Esophagus squamous epithelium (tissue), 5 donors: Measurements from ENCODE around the gene ASB2. TPM values are rescaled to one million over a fixed set of nuclear protein-coding genes. Genes with fewer than 3 reads are reported as not detected.

Source experiments
- DNase-seq: peaks from one replicate; lab custom pipeline; 2025; lab: John Stamatoyannopoulos, UW
- H3K27ac ChIP-seq, 4 donors: fragments of 200-600 bp; sonication (generic); one replicate each; pipeline ENCODE4 v1.5.1; 2016 to 2019; ENCODE audit warnings: mild to moderate bottlenecking in 1 of 4
- H3K27me3 ChIP-seq, 4 donors: fragments of 200-600 bp; sonication (generic); 1 replicate in 3 of 4; 2 replicates in 1 of 4; pipeline versions ENCODE4 v1.5.1 to v1.6.0; 2017 to 2021; ENCODE audit warnings: antibody characterized with exemption in 1 of 4
- H3K36me3 ChIP-seq, 3 donors: fragments of 200-600 bp; sonication (generic); one replicate each; pipeline ENCODE4 v1.5.1; 2016 to 2019
- H3K4me1 ChIP-seq, 3 donors: fragments of 200-600 bp; sonication (generic); one replicate each; pipeline ENCODE4 v1.5.1; 2017 to 2019
- H3K4me3 ChIP-seq, 4 donors: fragments of 200-600 bp; sonication (generic); 1 replicate in 3 of 4; 2 replicates in 1 of 4; pipeline ENCODE4 v1.5.1; 2016 to 2019; ENCODE audit warnings: mild to moderate bottlenecking in 2 of 4, moderate library complexity in 1 of 4
- H3K9me3 ChIP-seq, 3 donors: fragments of 200-600 bp; sonication (generic); one replicate each; pipeline ENCODE4 v1.5.1; 2016 to 2019
- POLR2A ChIP-seq, 4 donors: fragments of 450-650 bp; IDR thresholded peaks; one replicate each; pipeline ENCODE4 v1.6.1; 2017; ENCODE audit warnings: antibody characterized with exemption in 4 of 4, mild to moderate bottlenecking in 4 of 4, moderate library complexity in 3 of 4
- WGBS, 2 donors: methylation state at CpG; one replicate each; pipeline ENCODE4 v1.1.5; 2018; 5-methylcytosine and 5-hydroxymethylcytosine counted together
- intact Hi-C: fragments of 100-400 bp; cut with DNase I; formaldehyde crosslinking; loops from one replicate; pipeline ENCODE4 v1.15.0; 2022
- total RNA-seq, 4 donors: library from RNA; depleted of rRNA; stranded (reverse); fragments of >200 nt; gene quantifications; one replicate each; pipeline ENCODE4 v1.1.0, GENCODE V29; 2016
- TF ChIP-seq, protein P1 (sequence below), 6 experiments: fragments of 450-650 bp in 4 of 6; fragments of 200-600 bp in 2 of 6; sonication (generic) in 2 of 6; IDR thresholded peaks; one replicate each; pipeline ENCODE4 v1.5.1; 2016 to 2019; ENCODE audit warnings: antibody characterized with exemption in 6 of 6, mild to moderate bottlenecking in 4 of 6, moderate library complexity in 4 of 6
- donor health status: DM: yes; HTN: yes; CAD: no.

The ASB2 gene
- total RNA-seq, 4 donors from 2014 or later, result 0.83 to 8.8 (median 3.7) TPM

- intact Hi-C loops, result loop anchor here (5.0 kb wide), 1 partner anchor 63 kb away; no protein-coding TSS in a partner anchor
- H3K27me3 ChIP-seq, result peaks cover 0 to 28% (median 0%) of the 10 kb centered on the region in 4 donors
- H3K36me3 ChIP-seq, result no peaks in the 10 kb centered on the region
- TF ChIP-seq, protein P1, sequence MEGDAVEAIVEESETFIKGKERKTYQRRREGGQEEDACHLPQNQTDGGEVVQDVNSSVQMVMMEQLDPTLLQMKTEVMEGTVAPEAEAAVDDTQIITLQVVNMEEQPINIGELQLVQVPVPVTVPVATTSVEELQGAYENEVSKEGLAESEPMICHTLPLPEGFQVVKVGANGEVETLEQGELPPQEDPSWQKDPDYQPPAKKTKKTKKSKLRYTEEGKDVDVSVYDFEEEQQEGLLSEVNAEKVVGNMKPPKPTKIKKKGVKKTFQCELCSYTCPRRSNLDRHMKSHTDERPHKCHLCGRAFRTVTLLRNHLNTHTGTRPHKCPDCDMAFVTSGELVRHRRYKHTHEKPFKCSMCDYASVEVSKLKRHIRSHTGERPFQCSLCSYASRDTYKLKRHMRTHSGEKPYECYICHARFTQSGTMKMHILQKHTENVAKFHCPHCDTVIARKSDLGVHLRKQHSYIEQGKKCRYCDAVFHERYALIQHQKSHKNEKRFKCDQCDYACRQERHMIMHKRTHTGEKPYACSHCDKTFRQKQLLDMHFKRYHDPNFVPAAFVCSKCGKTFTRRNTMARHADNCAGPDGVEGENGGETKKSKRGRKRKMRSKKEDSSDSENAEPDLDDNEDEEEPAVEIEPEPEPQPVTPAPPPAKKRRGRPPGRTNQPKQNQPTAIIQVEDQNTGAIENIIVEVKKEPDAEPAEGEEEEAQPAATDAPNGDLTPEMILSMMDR (IDR thresholded peaks at IDR 0.05), result no peak
- TF ChIP-seq POLR2A (IDR thresholded peaks at IDR 0.05), result no peak
- peak overlapping the region in 3 of 4 donors; percentile 28 to 62 (median 44) for H3K4me3 ChIP-seq
- H3K4me1 ChIP-seq, result peaks cover 18 to 61% (median 36%) of the 10 kb centered on the region in 3 donors
- 69 to 78% methylated on average over 7 to 8 of the region's 46 CpGs for WGBS, 2 donors
- H3K27ac ChIP-seq, result peak overlapping the region in 2 of 4 donors; percentile 21 to 69
- H3K9me3 ChIP-seq, result no peaks in the 10 kb centered on the region
- DNase-seq, result no peak
Observed at GRCh38 chr14:93938751-93939303, 37.5 kb downstream of the ASB2 start.

DNA sequence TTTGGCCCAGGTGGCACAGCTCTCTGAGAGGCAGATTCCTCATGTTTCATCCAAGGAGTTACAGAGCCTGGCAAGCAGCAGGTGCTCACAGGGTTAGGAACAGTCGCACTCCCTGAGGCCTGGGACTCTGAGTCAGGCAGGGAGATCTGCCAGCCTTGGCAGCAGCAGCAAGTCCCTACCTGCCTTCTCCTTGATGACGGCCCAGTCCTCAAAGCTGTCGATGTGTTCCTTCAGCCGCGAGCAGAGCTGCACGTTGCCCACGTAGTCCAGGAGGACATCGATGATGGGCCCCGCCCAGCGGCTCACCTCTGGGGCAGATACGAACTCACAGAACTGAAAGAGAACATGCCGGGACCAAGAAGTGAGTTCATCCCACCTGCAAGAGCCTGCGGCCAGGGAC, 38.9 kb downstream of the ASB2 start:
- Histone ChIP-seq H3K4me1 (peaks cover 18 to 60% (median 36%) of the 10 kb centered on the region in 3 donors), H3K4me3 (no peak overlapping the region), H3K27ac (peak overlapping the region in 2 of 4 donors; percentile 29 to 59), H3K9me3 (no peaks in the 10 kb centered on the region), H3K36me3 (no peaks in the 10 kb centered on the region), H3K27me3 (peaks cover 0 to 28% (median 0%) of the 10 kb centered on the region in 4 donors)
- intact Hi-C loops, result loop anchor here (5.0 kb wide), 1 partner anchor 65 kb away; no protein-coding TSS in a partner anchor
- DNase-seq, result no peak
- TF ChIP-seq POLR2A (IDR thresholded peaks at IDR 0.05), result no peak
- TF ChIP-seq, protein P1 (IDR thresholded peaks at IDR 0.05), result no peak
- 40% methylated on average over 1 of the region's 13 CpGs; no CpG with 5 or more reads in 1 of the 2 donors for WGBS, 2 donors

DNA sequence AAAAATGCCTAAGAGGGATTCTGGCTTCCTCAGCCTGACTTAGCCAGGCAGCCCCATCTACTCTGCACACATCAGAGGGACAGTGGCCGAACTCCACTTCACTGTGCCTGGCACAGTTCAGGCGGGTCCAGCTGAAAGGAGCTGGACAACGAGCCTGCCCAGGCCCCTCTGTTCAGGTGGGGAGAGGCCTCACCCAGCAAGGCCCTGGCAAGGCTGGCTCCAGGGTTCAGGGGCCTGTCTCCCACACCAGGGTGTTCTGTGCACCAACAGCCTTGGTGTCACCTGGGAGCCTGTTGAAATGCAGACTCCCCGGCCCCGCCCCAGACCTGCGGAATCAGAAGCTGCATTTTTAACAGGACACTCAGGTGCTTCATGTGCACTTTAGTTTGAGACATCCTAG, 39.4 kb downstream of the ASB2 start:
- no peak for DNase-seq
- intact Hi-C loops, result loop anchor here (5.0 kb wide), 1 partner anchor 65 kb away; no protein-coding TSS in a partner anchor
- Histone ChIP-seq H3K4me1 (peaks cover 18 to 55% (median 31%) of the 10 kb centered on the region in 3 donors), H3K27ac (peak overlapping the region in 2 of 4 donors; percentile 29 to 59), H3K27me3 (peaks cover 0 to 28% (median 0%) of the 10 kb centered on the region in 4 donors), H3K36me3 (no peaks in the 10 kb centered on the region), H3K4me3 (no peak overlapping the region), H3K9me3 (no peaks in the 10 kb centered on the region)
- WGBS, 2 donors, result 64 to 78% methylated on average over 3 of the region's 6 CpGs
- TF ChIP-seq, protein P1 (IDR thresholded peaks at IDR 0.05), result no peak
- no peak for TF ChIP-seq POLR2A (IDR thresholded peaks at IDR 0.05)

- peaks cover 18 to 48% (median 25%) of the 10 kb centered on the region in 3 donors for H3K4me1 ChIP-seq
- TF ChIP-seq POLR2A (IDR thresholded peaks at IDR 0.05), result no peak
- TF ChIP-seq, protein P1 (IDR thresholded peaks at IDR 0.05), result peak in 5 of 6 experiments; percentile 38 to 66 (median 49)
- no peaks in the 10 kb centered on the region for H3K36me3 ChIP-seq
- DNase-seq, result no peak
- peak overlapping the region in 2 of 4 donors; percentile 29 to 59 for H3K27ac ChIP-seq
- H3K27me3 ChIP-seq, result peaks cover 0 to 28% (median 0%) of the 10 kb centered on the region in 4 donors
- intact Hi-C loops, result loop anchor here (5.0 kb wide), 1 partner anchor 66 kb away; no protein-coding TSS in a partner anchor
- H3K9me3 ChIP-seq, result no peaks in the 10 kb centered on the region
- WGBS, 2 donors, result 22 to 26% methylated on average over 5 of the region's 5 CpGs
- no peak overlapping the region for H3K4me3 ChIP-seq
Observed at GRCh38 chr14:93936245-93936644, 40.1 kb downstream of the ASB2 start.

DNA sequence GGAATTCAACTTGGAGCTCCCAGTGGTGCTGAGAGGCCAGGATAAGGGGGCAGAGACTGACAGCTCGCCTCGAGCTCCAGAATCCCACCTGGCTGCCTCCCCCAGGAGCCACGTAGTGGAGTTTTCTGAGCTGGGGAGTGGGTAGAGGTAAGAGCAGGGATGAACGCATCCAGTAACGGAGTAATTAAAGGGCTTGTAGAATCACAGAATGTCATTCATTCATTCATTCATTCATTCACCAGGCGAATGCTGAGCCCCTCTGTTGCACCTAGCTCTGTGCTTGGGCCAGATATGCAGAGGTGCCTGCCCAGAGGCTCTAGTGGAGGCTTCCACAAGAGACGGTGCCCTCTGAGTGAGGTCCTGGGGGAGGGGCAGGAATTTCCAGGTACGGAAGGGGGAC, 41.2 kb downstream of the ASB2 start:
- no peak for DNase-seq
- Histone ChIP-seq H3K27me3 (peaks cover 0 to 28% (median 0%) of the 10 kb centered on the region in 4 donors), H3K4me3 (no peak overlapping the region), H3K27ac (no peak overlapping the region), H3K9me3 (no peaks in the 10 kb centered on the region), H3K4me1 (peaks cover 18 to 40% (median 20%) of the 10 kb centered on the region in 3 donors), H3K36me3 (no peaks in the 10 kb centered on the region)
- WGBS, 2 donors, result 70 to 78% methylated on average over 2 to 7 of the region's 8 CpGs
- no peak for TF ChIP-seq POLR2A (IDR thresholded peaks at IDR 0.05)
- TF ChIP-seq, protein P1 (IDR thresholded peaks at IDR 0.05), result no peak
- intact Hi-C loops, result loop anchor here (5.0 kb wide), 1 partner anchor 67 kb away; no protein-coding TSS in a partner anchor
